GM23338 (cell line): Measurements from ENCODE around the gene CADPS2. TPM values are rescaled to one million over a fixed set of nuclear protein-coding genes. Genes with fewer than 3 reads are reported as not detected.

ENCODE experiments used
- ATAC-seq: fragments of 200-7000 bp; cut with Tn5 transposase; 3 replicates; pipeline ENCODE4 v1.9.1; 2020
- DNase-seq: peaks from one replicate; pipeline ENCODE4 v3.0.0-alpha.2; 2015; ENCODE audit warnings: low spot score
- H2AFZ ChIP-seq: fragments of 200-600 bp; sonication (generic); 2 replicates; pipeline ENCODE4 v1.8.0; 2016; ENCODE audit warnings: antibody characterized with exemption, mild to moderate bottlenecking, moderate library complexity
- H3F3A ChIP-seq: fragments of 200-600 bp; sonication (generic); replicated peaks from 2 replicates; pipeline ENCODE4 v1.8.0; 2017; ENCODE audit warnings: antibody characterized with exemption, mixed run types, low read depth
- H3K27ac ChIP-seq: fragments of 200-600 bp; sonication (generic); 2 replicates; pipeline ENCODE4 v1.6.1; 2016; ENCODE audit warnings: low read depth
- H3K27me3 ChIP-seq: fragments of 200-600 bp; sonication (generic); 2 replicates; pipeline ENCODE4 v1.8.0; 2016; ENCODE audit warnings: mild to moderate bottlenecking, mixed run types, moderate library complexity; ENCODE audit not compliant: insufficient read depth
- H3K36me3 ChIP-seq: fragments of 200-600 bp; sonication (generic); 2 replicates; pipeline ENCODE4 v1.8.0; 2016; ENCODE audit warnings: mild to moderate bottlenecking; ENCODE audit not compliant: insufficient read depth
- H3K4me1 ChIP-seq: fragments of 200-600 bp; sonication (generic); 2 replicates; pipeline ENCODE4 v1.8.0; 2016; ENCODE audit warnings: mild to moderate bottlenecking, moderate library complexity; ENCODE audit not compliant: insufficient read depth
- H3K4me2 ChIP-seq: fragments of 200-600 bp; sonication (generic); 2 replicates; pipeline ENCODE4 v1.7.1; 2017; ENCODE audit warnings: mixed run types
- H3K4me3 ChIP-seq: fragments of 200-600 bp; sonication (generic); 2 replicates; pipeline ENCODE4 v1.6.1; 2016; ENCODE audit warnings: mixed run types
- H3K79me2 ChIP-seq: fragments of 200-600 bp; sonication (generic); replicated peaks from 2 replicates; pipeline ENCODE4 v1.8.0; 2017; ENCODE audit warnings: mild to moderate bottlenecking; ENCODE audit not compliant: insufficient read depth
- H3K9me2 ChIP-seq: fragments of 200-600 bp; sonication (generic); 2 replicates; pipeline ENCODE4 v1.8.0; 2017; ENCODE audit not compliant: insufficient read depth
- H4K20me1 ChIP-seq: fragments of 200-600 bp; sonication (generic); replicated peaks from 2 replicates; pipeline ENCODE4 v1.8.0; 2017; ENCODE audit warnings: mild to moderate bottlenecking; ENCODE audit not compliant: insufficient read depth
- H3K27ac Mint-ChIP-seq: 2 replicates; pipeline ENCODE4 v1.8.0; 2020; ENCODE audit warnings: inconsistent platforms, mild to moderate bottlenecking, moderate library complexity, mixed read lengths
- H3K27me3 Mint-ChIP-seq: 3 replicates; pipeline ENCODE4 v1.8.0; 2022; ENCODE audit warnings: low read depth, mild to moderate bottlenecking, moderate library complexity, mixed read lengths, inconsistent platforms; ENCODE audit not compliant: insufficient read depth, poor library complexity
- H3K36me3 Mint-ChIP-seq: 3 replicates; pipeline ENCODE4 v1.8.0; 2021; ENCODE audit warnings: low read depth, mild to moderate bottlenecking, inconsistent platforms, moderate library complexity, mixed read lengths
- H3K4me1 Mint-ChIP-seq: 3 replicates; pipeline ENCODE4 v1.8.0; 2020; ENCODE audit warnings: mild to moderate bottlenecking, inconsistent platforms, mixed read lengths
- H3K4me3 Mint-ChIP-seq: 3 replicates; pipeline ENCODE4 v1.8.0; 2021; ENCODE audit warnings: moderate library complexity, mild to moderate bottlenecking, inconsistent platforms, mixed read lengths
- H3K9me3 Mint-ChIP-seq: 3 replicates; pipeline ENCODE4 v1.8.0; 2020; ENCODE audit warnings: moderate library complexity, mild to moderate bottlenecking, inconsistent platforms, mixed read lengths
- CREB1 ChIP-seq: fragments of 250-450 bp; sonication (Bioruptor Pico); IDR thresholded peaks from 2 replicates; pipeline ENCODE4 v1.5.0; 2020; ENCODE audit warnings: low read depth, mild to moderate bottlenecking, moderate library complexity
- CTCF ChIP-seq, 2 experiments: fragments of 200-600 bp in 1 of 2; sonication (generic) in 1 of 2; conservative IDR thresholded peaks; 2 replicates each; pipeline versions ENCODE4 v1.5.1 to v1.6.1; 2016 to 2017; ENCODE audit warnings: antibody characterized with exemption in 2 of 2, low read depth in 2 of 2, mild to moderate bottlenecking in 2 of 2, moderate library complexity in 1 of 2
- ETS1 ChIP-seq: IDR thresholded peaks from 2 replicates; pipeline ENCODE4 v1.6.1; 2016; ENCODE audit warnings: antibody characterized with exemption
- EZH2 ChIP-seq: fragments of 200-600 bp; sonication (generic); IDR thresholded peaks from one replicate; pipeline ENCODE4 v1.8.0; 2017; ENCODE audit warnings: antibody characterized with exemption, mild to moderate bottlenecking, low read depth; ENCODE audit not compliant: unreplicated experiment
- EZH2phosphoT487 ChIP-seq: fragments of 200-600 bp; sonication (generic); IDR thresholded peaks from one replicate; pipeline ENCODE4 v1.8.1; 2018; ENCODE audit warnings: antibody characterized with exemption; ENCODE audit not compliant: unreplicated experiment
- JUNB ChIP-seq: IDR thresholded peaks from one replicate; pipeline ENCODE4 v1.6.1; 2016; ENCODE audit warnings: antibody characterized with exemption; ENCODE audit not compliant: unreplicated experiment
- NANOG ChIP-seq: IDR thresholded peaks from 2 replicates; pipeline ENCODE4 v1.6.1; 2016; ENCODE audit warnings: antibody characterized with exemption, borderline replicate concordance
- POLR2AphosphoS5 ChIP-seq: IDR thresholded peaks from 2 replicates; pipeline ENCODE4 v1.6.1; 2016; ENCODE audit warnings: antibody characterized with exemption, low read depth
- REST ChIP-seq: IDR thresholded peaks from one replicate; pipeline ENCODE4 v1.6.1; 2018; ENCODE audit warnings: antibody characterized with exemption; ENCODE audit not compliant: unreplicated experiment
- STAT1 ChIP-seq: IDR thresholded peaks from one replicate; pipeline ENCODE4 v1.6.1; 2016; ENCODE audit warnings: antibody characterized with exemption; ENCODE audit not compliant: unreplicated experiment
- ZNF114 ChIP-seq: fragments of 250-450 bp; sonication (Bioruptor Pico); IDR thresholded peaks from 2 replicates; pipeline ENCODE4 v1.5.0; 2020; ENCODE audit warnings: mild to moderate bottlenecking, moderate library complexity
- ZNF331 ChIP-seq: fragments of 250-450 bp; sonication (Bioruptor Pico); IDR thresholded peaks from 2 replicates; pipeline ENCODE4 v1.5.0; 2020; ENCODE audit warnings: low read depth, mild to moderate bottlenecking, moderate library complexity
- ZNF462 ChIP-seq: fragments of 250-450 bp; sonication (Bioruptor Pico); IDR thresholded peaks from 2 replicates; pipeline ENCODE4 v1.5.0; 2020; ENCODE audit warnings: mild to moderate bottlenecking, moderate library complexity
- polyA plus RNA-seq: library from polyadenylated mRNA; unstranded; fragments of >200 nt; fragmentation: Nextera tagmentation; extraction: Ambion mirVana; gene quantifications from 2 replicates; pipeline ENCODE4 v1.2.1, GENCODE V29; 2016
- total RNA-seq: library from RNA; depleted of rRNA; stranded (reverse); fragments of >200 nt; shearing (Covaris generic); gene quantifications from 2 replicates; pipeline ENCODE4 v1.2.3, GENCODE V29; 2014

The CADPS2 gene
- total and polyA plus RNA-seq, 2 experiments from 2014 or later, result 16.3 to 36.9 TPM

GRCh38 chr7:122676466-122676865 is 209.8 kb downstream of the CADPS2 start:
- peaks cover 3% of the 10 kb centered on the region for H3K27me3 Mint-ChIP-seq
- no peak overlapping the region for H3K27ac Mint-ChIP-seq
- Histone ChIP-seq H3K27me3 (no peaks in the 10 kb centered on the region), H4K20me1 (no peaks in the 10 kb centered on the region), H3K4me3 (no peak overlapping the region), H3K27ac (no peak overlapping the region; the same call in 1 of the 2 replicates), H3K9me2 (0 out of 2 replicates have a peak, but pooled peaks cover 3% of the 10 kb centered on the region), H3K4me1 (peaks cover 34% of the 10 kb centered on the region), H3F3A (no peaks in the 10 kb centered on the region), H3K79me2 (no peaks in the 10 kb centered on the region), H3K4me2 (peak overlapping the region; percentile 50; the same call in 1 of the 2 replicates), H2AFZ (no peak overlapping the region), H3K36me3 (no peaks in the 10 kb centered on the region)
- H3K36me3 Mint-ChIP-seq, result peaks cover 35% of the 10 kb centered on the region
- H3K9me3 Mint-ChIP-seq, result peaks cover 19% of the 10 kb centered on the region; the same call in 2 of the 3 replicates
- peaks cover 53% of the 10 kb centered on the region for H3K4me1 Mint-ChIP-seq
- DNase-seq, result no peak
- TF ChIP-seq REST (no peak), EZH2phosphoT487 (no peak), NANOG (no peak), POLR2AphosphoS5 (no peak), JUNB (no peak), ZNF114 (no peak), STAT1 (no peak), CREB1 (CRISPR knock-in tag) (no peak), ETS1 (no peak), ZNF462 (CRISPR knock-in tag) (no peak), EZH2 (no peak), ZNF331 (CRISPR knock-in tag) (no peak), CTCF (conservative IDR thresholded peaks at IDR 0.05; ENCODE audit: low read depth in 2 of 2) (no peak)
- ATAC-seq, result no peak
- H3K4me3 Mint-ChIP-seq, result no peak overlapping the region
